ENCODE results near the gene INSYN2B. TPM values are rescaled to one million over a fixed set of nuclear protein-coding genes. Genes with fewer than 3 reads are reported as not detected.

The INSYN2B gene
- total and polyA plus RNA-seq, 9 donors = 0.12 to 3.3 (median 1.1) TPM; not detected in 1

GRCh38 chr5:170006021-170006420 is 25.7 kb upstream of the INSYN2B start:
- Histone ChIP-seq H3K36me3 (no peaks in the 10 kb centered on the region), H3K4me1 (ENCODE audit: insufficient read depth) (no peaks in the 10 kb centered on the region), H3K27ac (no peak overlapping the region), H3K9me3 (no peaks in the 10 kb centered on the region), H3K27me3 (no peaks in the 10 kb centered on the region), H3K4me3 (no peak overlapping the region)
- TF ChIP-seq EP300 (IDR thresholded peaks at IDR 0.05) = no peak
- TF ChIP-seq, protein P1, sequence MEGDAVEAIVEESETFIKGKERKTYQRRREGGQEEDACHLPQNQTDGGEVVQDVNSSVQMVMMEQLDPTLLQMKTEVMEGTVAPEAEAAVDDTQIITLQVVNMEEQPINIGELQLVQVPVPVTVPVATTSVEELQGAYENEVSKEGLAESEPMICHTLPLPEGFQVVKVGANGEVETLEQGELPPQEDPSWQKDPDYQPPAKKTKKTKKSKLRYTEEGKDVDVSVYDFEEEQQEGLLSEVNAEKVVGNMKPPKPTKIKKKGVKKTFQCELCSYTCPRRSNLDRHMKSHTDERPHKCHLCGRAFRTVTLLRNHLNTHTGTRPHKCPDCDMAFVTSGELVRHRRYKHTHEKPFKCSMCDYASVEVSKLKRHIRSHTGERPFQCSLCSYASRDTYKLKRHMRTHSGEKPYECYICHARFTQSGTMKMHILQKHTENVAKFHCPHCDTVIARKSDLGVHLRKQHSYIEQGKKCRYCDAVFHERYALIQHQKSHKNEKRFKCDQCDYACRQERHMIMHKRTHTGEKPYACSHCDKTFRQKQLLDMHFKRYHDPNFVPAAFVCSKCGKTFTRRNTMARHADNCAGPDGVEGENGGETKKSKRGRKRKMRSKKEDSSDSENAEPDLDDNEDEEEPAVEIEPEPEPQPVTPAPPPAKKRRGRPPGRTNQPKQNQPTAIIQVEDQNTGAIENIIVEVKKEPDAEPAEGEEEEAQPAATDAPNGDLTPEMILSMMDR (IDR thresholded peaks at IDR 0.05) = no peak
- no peak for TF ChIP-seq POLR2A (IDR thresholded peaks at IDR 0.05)
- intact Hi-C loops (cut with DNase I) = no loop called here
- WGBS, 3 donors = 70% methylated on average over 6 of the region's 6 CpGs
- DNase-seq = no peak

- DNase-seq = no peak
- TF ChIP-seq POLR2A (IDR thresholded peaks at IDR 0.05) (no peak), EP300 (IDR thresholded peaks at IDR 0.05) (no peak)
- TF ChIP-seq, protein P1 (IDR thresholded peaks at IDR 0.05) = no peak
- no peaks in the 10 kb centered on the region for H3K4me1 ChIP-seq (ENCODE audit: insufficient read depth)
- no peaks in the 10 kb centered on the region for H3K36me3 ChIP-seq
- no peaks in the 10 kb centered on the region for H3K9me3 ChIP-seq
- H3K27ac ChIP-seq = no peak overlapping the region
- intact Hi-C loops (cut with DNase I) = no loop called here
- 82 to 91% (median 89%) methylated on average over 2 of the region's 2 CpGs for WGBS, 3 donors
- no peak overlapping the region for H3K4me3 ChIP-seq
- no peaks in the 10 kb centered on the region for H3K27me3 ChIP-seq
Observed at GRCh38 chr5:170000155-170000554, 19.9 kb upstream of the INSYN2B start.

DNA sequence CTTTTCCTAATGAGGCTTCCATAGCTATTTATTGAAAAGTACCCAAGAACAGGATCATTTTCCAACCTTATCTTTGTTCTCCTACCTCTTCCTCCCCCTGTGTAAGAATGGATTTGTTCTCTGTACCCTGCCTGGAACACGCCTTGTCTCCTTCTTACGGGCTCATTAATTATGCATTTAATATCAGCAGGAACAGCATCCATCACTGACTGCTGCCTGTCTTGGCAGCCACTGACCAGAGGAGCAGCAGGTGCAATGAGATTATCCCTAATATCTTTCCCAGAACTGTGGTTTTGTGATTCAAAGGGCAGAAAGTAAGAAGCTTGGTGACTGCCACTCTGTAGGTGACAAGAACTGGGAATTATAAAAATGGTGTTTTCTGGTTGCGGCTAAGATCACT is 19.3 kb upstream of the INSYN2B start:
- Histone ChIP-seq H3K36me3 (no peaks in the 10 kb centered on the region), H3K27me3 (no peaks in the 10 kb centered on the region), H3K4me1 (ENCODE audit: insufficient read depth) (no peaks in the 10 kb centered on the region), H3K4me3 (no peak overlapping the region), H3K27ac (no peak overlapping the region), H3K9me3 (no peaks in the 10 kb centered on the region)
- WGBS, 3 donors = 81 to 92% (median 81%) methylated on average over 3 of the region's 3 CpGs
- intact Hi-C loops (cut with DNase I) = no loop called here
- DNase-seq = no peak
- TF ChIP-seq, protein P1 (IDR thresholded peaks at IDR 0.05) = no peak
- TF ChIP-seq POLR2A (IDR thresholded peaks at IDR 0.05) = no peak
- TF ChIP-seq EP300 (IDR thresholded peaks at IDR 0.05) = no peak

DNA sequence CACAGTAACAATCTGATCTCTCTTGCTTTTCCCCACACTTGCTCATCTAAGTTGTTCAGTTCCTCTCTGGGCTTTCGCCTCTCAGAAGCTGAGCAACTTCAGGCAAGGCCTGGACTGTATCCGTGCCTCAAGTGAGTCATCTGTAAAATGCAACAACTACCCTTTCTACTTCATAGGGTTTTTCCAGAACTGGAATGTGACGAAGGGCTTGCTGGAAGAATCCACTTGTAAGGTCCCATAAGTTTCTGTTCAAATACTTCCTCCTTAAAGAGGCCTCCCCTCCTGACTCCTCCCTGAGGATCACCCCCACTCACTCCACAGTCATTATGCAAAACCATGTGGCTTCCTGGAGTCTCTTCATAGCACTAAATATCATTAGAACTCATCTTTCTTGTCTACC is 17.5 kb upstream of the INSYN2B start:
- TF ChIP-seq, protein P1 (IDR thresholded peaks at IDR 0.05) = no peak
- TF ChIP-seq POLR2A (IDR thresholded peaks at IDR 0.05) = no peak
- TF ChIP-seq EP300 (IDR thresholded peaks at IDR 0.05) = no peak
- WGBS, 3 donors = 90 to 95% (median 91%) methylated on average over 3 of the region's 3 CpGs
- H3K36me3 ChIP-seq = no peaks in the 10 kb centered on the region

DNA sequence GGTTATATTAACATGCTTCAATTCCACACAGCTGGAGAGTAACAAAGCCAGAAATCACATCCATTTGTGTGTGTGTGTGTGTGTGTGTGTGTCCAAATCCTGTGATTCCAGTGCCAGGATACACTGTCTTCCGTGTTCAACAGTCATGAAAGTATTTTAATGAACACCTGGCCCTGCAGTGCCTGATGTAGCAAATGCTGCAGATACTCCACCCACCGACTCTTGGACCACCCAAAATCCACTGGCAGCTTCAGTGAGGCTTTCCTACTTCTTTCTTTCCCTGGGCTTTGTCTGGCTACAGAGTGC is 13.1 kb upstream of the INSYN2B start:
- TF ChIP-seq EP300 (IDR thresholded peaks at IDR 0.05) = no peak
- TF ChIP-seq, protein P1 (IDR thresholded peaks at IDR 0.05) = no peak
- Histone ChIP-seq H3K9me3 (no peaks in the 10 kb centered on the region), H3K4me3 (no peak overlapping the region), H3K4me1 (ENCODE audit: insufficient read depth) (no peaks in the 10 kb centered on the region), H3K36me3 (no peaks in the 10 kb centered on the region), H3K27ac (no peak overlapping the region), H3K27me3 (no peaks in the 10 kb centered on the region)
- DNase-seq = no peak
- intact Hi-C loops (cut with DNase I) = no loop called here
- 6 to 25% (median 18%) methylated on average over 2 of the region's 2 CpGs for WGBS, 3 donors

More for the DNA sequence above, 17.5 kb upstream of the INSYN2B start:
- H3K4me3 ChIP-seq = no peak overlapping the region
- no peak overlapping the region for H3K27ac ChIP-seq
- no peaks in the 10 kb centered on the region for H3K9me3 ChIP-seq
- H3K4me1 ChIP-seq (ENCODE audit: insufficient read depth) = no peaks in the 10 kb centered on the region
- DNase-seq = no peak
- no peaks in the 10 kb centered on the region for H3K27me3 ChIP-seq
- intact Hi-C loops (cut with DNase I) = no loop called here

Data from ovary (tissue), 9 donors.